Inferior parietal cortex (tissue), 1 donor: ENCODE measurements around the gene UCP3.

ENCODE experiments used
- DNase-seq: peaks from one replicate; pipeline ENCODE4 v3.0.0-alpha.2; 2016; ENCODE audit errors: extremely low spot score

UCP3 gene

GRCh38 chr11:73956876-73957653, 51.8 kb downstream of the UCP3 start:
- DNase-seq = no peak

GRCh38 chr11:73951797-73952196, 57.1 kb downstream of the UCP3 start:
- no peak for DNase-seq

- no peak for DNase-seq
These were observed 57.8 kb downstream of the UCP3 start, which contains the start of gene DNAJB13 for GRCh38 chr11:73950869-73951710. TSS of gene DNAJB13 (plus strand) at chr11:73951026. CDS start at chr11:73951070, 44 bp downstream.
